ENCODE data around the gene PHGDH.
"Not testable (repeated sequence)": the region's sequence is repeated elsewhere in the genome, so short reads cannot be mapped to it uniquely, and the experiment has no call there.

Gene PHGDH

DNA sequence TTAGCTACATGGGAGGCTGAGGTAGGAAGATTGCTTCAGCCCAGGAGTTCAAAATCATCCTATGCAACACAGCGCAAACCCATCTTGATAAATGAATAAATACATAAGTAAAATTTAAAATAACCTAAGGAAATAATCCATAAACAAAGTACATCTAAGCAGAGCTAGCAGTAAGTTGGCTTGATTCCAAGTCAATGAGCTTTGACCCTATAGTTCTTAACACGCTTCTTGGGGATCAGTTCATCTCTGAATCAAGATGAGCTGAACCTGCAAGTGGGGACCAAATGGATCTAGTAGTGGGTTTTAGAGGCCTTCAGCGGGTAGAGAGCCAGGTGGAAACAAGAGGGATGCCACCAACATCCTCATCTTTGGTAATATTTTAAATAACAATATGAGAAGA, 31.5 kb upstream of the PHGDH start:
- peaks cover 6% of the 10 kb centered on the region for H3K4me1 ChIP-seq (ENCODE audit: control insufficient read depth, insufficient read depth, low read length)
- no peak overlapping the region for H3K4me2 ChIP-seq (ENCODE audit: low read length)
- no peaks in the 10 kb centered on the region for H3K36me3 ChIP-seq (ENCODE audit: insufficient read depth, low read length)
- no peak overlapping the region for H3K9ac ChIP-seq (ENCODE audit: low read depth, low read length)
- H3K27me3 ChIP-seq (ENCODE audit: control insufficient read depth, insufficient read depth, low read length): peaks cover 35% of the 10 kb centered on the region
- no peaks in the 10 kb centered on the region for H3K9me3 ChIP-seq (replicated peaks; ENCODE audit: low read length)
- no peak overlapping the region for H3K4me3 ChIP-seq (ENCODE audit: low read length)

GRCh38 chr1:119680723-119681122, 31.0 kb upstream of the PHGDH start:
- Histone ChIP-seq H3K27me3 (ENCODE audit: control insufficient read depth, insufficient read depth, low read length) (peaks cover 41% of the 10 kb centered on the region), H3K4me3 (ENCODE audit: low read length) (no peak overlapping the region), H3K36me3 (ENCODE audit: insufficient read depth, low read length) (no peaks in the 10 kb centered on the region), H3K4me1 (ENCODE audit: control insufficient read depth, insufficient read depth, low read length) (peaks cover 3% of the 10 kb centered on the region), H3K4me2 (ENCODE audit: low read length) (no peak overlapping the region), H3K9me3 (replicated peaks; ENCODE audit: low read length) (no peaks in the 10 kb centered on the region), H3K9ac (ENCODE audit: low read depth, low read length) (no peak overlapping the region)

- H3K4me1 ChIP-seq (ENCODE audit: control insufficient read depth, insufficient read depth, low read length): no peaks in the 10 kb centered on the region
- H3K9ac ChIP-seq (ENCODE audit: low read depth, low read length): no peak overlapping the region
- H3K4me3 ChIP-seq (ENCODE audit: low read length): no peak overlapping the region
- no peak overlapping the region for H3K4me2 ChIP-seq (ENCODE audit: low read length)
- H3K9me3 ChIP-seq (replicated peaks; ENCODE audit: low read length): no peaks in the 10 kb centered on the region
- no peaks in the 10 kb centered on the region for H3K36me3 ChIP-seq (ENCODE audit: insufficient read depth, low read length)
- H3K27me3 ChIP-seq (ENCODE audit: control insufficient read depth, insufficient read depth, low read length): peaks cover 49% of the 10 kb centered on the region
These were observed 30.2 kb upstream of the PHGDH start for GRCh38 chr1:119681560-119681959.

GRCh38 chr1:119682141-119682540, 29.6 kb upstream of the PHGDH start:
- Histone ChIP-seq H3K27me3 (ENCODE audit: control insufficient read depth, insufficient read depth, low read length) (peaks cover 54% of the 10 kb centered on the region), H3K4me1 (ENCODE audit: control insufficient read depth, insufficient read depth, low read length) (no peaks in the 10 kb centered on the region), H3K4me3 (ENCODE audit: low read length) (no peak overlapping the region), H3K4me2 (ENCODE audit: low read length) (no peak overlapping the region), H3K36me3 (ENCODE audit: insufficient read depth, low read length) (no peaks in the 10 kb centered on the region), H3K9me3 (replicated peaks; ENCODE audit: low read length) (no peaks in the 10 kb centered on the region), H3K9ac (ENCODE audit: low read depth, low read length) (no peak overlapping the region)

- Histone ChIP-seq H3K9me3 (replicated peaks; ENCODE audit: low read length) (no peaks in the 10 kb centered on the region), H3K4me3 (ENCODE audit: low read length) (no peak overlapping the region), H3K4me2 (ENCODE audit: low read length) (no peak overlapping the region), H3K27me3 (ENCODE audit: control insufficient read depth, insufficient read depth, low read length) (peaks cover 60% of the 10 kb centered on the region), H3K9ac (ENCODE audit: low read depth, low read length) (no peak overlapping the region), H3K36me3 (ENCODE audit: insufficient read depth, low read length) (no peaks in the 10 kb centered on the region), H3K4me1 (ENCODE audit: control insufficient read depth, insufficient read depth, low read length) (no peaks in the 10 kb centered on the region)
These were observed 27.8 kb upstream of the PHGDH start for GRCh38 chr1:119683893-119684292.

DNA sequence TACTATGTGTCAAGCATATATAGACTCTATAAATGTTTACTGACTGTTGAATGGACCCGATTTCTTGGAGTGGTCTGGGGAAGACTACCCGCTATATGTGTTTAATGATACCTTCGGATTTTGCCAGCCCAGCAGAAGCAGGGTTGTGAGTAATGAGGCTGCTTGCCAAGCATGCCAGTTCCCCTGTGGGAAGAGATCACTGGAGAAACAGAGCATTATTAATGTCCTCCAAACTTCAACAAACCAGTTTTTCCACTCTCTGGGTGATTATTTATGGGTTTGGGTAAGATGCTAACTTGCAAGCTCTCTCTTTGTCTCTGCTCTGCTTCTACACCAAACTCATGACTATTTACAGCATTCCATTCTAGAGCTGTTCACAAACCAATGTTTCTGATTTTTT, 25.1 kb upstream of the PHGDH start:
- Histone ChIP-seq H3K4me2 (ENCODE audit: low read length) (no peak overlapping the region), H3K9ac (ENCODE audit: low read depth, low read length) (no peak overlapping the region), H3K4me1 (ENCODE audit: control insufficient read depth, insufficient read depth, low read length) (no peaks in the 10 kb centered on the region)

DNA sequence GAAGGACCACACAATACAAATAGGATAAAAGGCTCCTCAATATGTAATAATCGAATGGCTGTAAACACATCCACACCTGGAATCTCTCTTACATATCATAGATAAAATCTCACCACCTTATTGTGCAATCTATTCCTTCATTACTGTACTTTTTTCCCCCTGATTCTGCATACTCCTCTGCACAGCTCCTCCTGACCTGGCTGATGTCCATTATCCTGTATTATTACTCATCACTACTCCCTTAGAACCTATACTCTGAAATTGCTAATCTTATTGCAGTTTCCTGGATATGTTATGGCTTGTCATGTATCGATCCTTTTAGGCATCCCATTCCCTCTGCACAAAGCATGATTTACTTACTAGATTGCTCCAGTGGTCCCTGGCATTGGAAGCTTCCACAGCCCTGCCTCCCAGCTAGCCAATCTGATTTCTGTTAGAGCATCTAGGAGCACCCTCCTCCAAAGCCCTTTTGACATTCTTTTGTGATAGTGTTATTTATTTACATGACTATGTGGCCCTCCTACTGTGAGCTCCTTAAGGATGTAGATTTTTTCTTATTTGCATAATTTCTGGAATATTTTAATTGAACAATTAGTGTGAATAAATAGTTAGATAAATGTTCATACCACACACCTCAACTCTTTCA, 24.2 kb upstream of the PHGDH start:
- H3K4me2 ChIP-seq (ENCODE audit: low read length): no peak overlapping the region
- H3K4me1 ChIP-seq (ENCODE audit: control insufficient read depth, insufficient read depth, low read length): no peaks in the 10 kb centered on the region
- H3K27me3 ChIP-seq (ENCODE audit: control insufficient read depth, insufficient read depth, low read length): peaks cover 56% of the 10 kb centered on the region
- no peaks in the 10 kb centered on the region for H3K9me3 ChIP-seq (replicated peaks; ENCODE audit: low read length)
- no peaks in the 10 kb centered on the region for H3K36me3 ChIP-seq (ENCODE audit: insufficient read depth, low read length)
- H3K4me3 ChIP-seq (ENCODE audit: low read length): no peak overlapping the region
- no peak overlapping the region for H3K9ac ChIP-seq (ENCODE audit: low read depth, low read length)

More for the DNA sequence above, 25.1 kb upstream of the PHGDH start:
- no peaks in the 10 kb centered on the region for H3K9me3 ChIP-seq (replicated peaks; ENCODE audit: low read length)
- H3K4me3 ChIP-seq (ENCODE audit: low read length): no peak overlapping the region
- H3K36me3 ChIP-seq (ENCODE audit: insufficient read depth, low read length): no peaks in the 10 kb centered on the region
- H3K27me3 ChIP-seq (ENCODE audit: control insufficient read depth, insufficient read depth, low read length): peaks cover 59% of the 10 kb centered on the region

DNA sequence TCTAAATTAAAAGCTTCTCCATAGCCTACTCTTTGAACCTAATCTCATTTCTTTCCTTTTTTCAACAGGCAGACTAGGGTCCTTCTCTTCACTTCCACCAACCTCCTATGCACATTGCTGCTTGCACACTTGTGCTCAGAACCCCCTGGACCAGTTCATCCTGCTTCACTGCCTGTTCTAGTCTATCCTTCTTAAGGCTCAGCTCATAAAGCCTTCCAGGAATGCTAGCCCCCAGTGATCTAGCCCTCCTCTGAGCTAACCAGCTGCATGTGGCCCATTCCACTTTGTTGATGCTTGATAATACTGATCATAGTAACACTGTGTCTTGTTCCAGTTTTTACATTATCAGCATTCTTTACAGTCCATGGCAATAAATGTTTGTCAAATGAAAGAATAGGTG, 22.9 kb upstream of the PHGDH start:
- peaks cover 50% of the 10 kb centered on the region for H3K27me3 ChIP-seq (ENCODE audit: control insufficient read depth, insufficient read depth, low read length)
- no peak overlapping the region for H3K9ac ChIP-seq (ENCODE audit: low read depth, low read length)
- no peaks in the 10 kb centered on the region for H3K36me3 ChIP-seq (ENCODE audit: insufficient read depth, low read length)
- H3K4me3 ChIP-seq (ENCODE audit: low read length): no peak overlapping the region
- no peaks in the 10 kb centered on the region for H3K4me1 ChIP-seq (ENCODE audit: control insufficient read depth, insufficient read depth, low read length)
- no peaks in the 10 kb centered on the region for H3K9me3 ChIP-seq (replicated peaks; ENCODE audit: low read length)
- no peak overlapping the region for H3K4me2 ChIP-seq (ENCODE audit: low read length)

DNA sequence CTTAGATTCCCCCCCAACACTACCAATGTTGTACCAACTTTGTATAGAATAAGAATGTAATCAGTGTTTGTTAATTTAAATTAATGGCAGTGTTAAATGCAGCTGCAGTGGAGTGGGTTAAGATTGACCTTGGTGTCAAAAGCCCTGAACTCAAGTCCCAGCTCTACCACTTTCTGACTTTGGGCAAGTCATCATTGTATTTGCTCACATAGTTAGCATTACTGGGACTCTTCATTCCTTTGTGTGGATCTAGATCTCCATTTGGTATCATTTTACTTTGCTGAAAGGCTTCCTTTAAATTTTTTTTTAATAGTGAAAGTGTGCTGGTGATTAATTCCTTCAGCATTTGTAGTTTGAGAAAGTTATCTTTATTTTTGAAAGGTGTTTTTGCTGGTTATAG, 22.2 kb upstream of the PHGDH start:
- Histone ChIP-seq H3K9ac (ENCODE audit: low read depth, low read length) (no peak overlapping the region), H3K9me3 (replicated peaks; ENCODE audit: low read length) (no peaks in the 10 kb centered on the region), H3K4me2 (ENCODE audit: low read length) (no peak overlapping the region), H3K4me1 (ENCODE audit: control insufficient read depth, insufficient read depth, low read length) (no peaks in the 10 kb centered on the region), H3K36me3 (ENCODE audit: insufficient read depth, low read length) (no peaks in the 10 kb centered on the region), H3K27me3 (ENCODE audit: control insufficient read depth, insufficient read depth, low read length) (peaks cover 43% of the 10 kb centered on the region), H3K4me3 (ENCODE audit: low read length) (no peak overlapping the region)

DNA sequence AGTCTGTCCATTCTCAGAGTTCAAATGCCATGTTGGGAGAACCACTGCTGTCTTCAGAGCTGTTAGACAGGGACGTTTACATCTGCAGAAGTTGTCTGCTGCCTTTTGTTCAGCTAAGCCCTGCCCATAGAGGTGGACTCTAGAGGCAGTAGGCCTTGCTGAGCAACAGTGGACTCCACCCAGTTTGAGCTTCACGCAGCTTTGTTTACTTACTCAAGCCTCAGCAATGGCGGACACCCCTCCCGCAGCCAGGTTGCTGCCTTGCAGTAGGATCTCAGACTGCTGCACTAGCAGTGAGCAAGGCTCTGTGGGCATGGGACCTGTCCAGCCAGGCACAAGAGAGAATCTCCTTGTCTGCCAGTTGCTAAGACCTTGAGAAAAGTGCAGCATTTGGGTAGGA, 14.9 kb upstream of the PHGDH start:
- H3K9me3 ChIP-seq (replicated peaks; ENCODE audit: low read length); H3K4me1 ChIP-seq (ENCODE audit: control insufficient read depth, insufficient read depth, low read length); H3K4me3 ChIP-seq (ENCODE audit: low read length); H3K36me3 ChIP-seq (ENCODE audit: insufficient read depth, low read length); H3K4me2 ChIP-seq (ENCODE audit: low read length); H3K9ac ChIP-seq (ENCODE audit: low read depth, low read length): not testable (repeated sequence)
- H3K27me3 ChIP-seq (ENCODE audit: control insufficient read depth, insufficient read depth, low read length): peaks cover 29% of the 10 kb centered on the region

GRCh38 chr1:119697598-119697997, 14.1 kb upstream of the PHGDH start:
- Histone ChIP-seq H3K9ac (ENCODE audit: low read depth, low read length) (no peak overlapping the region), H3K36me3 (ENCODE audit: insufficient read depth, low read length) (no peaks in the 10 kb centered on the region), H3K4me2 (ENCODE audit: low read length) (no peak overlapping the region), H3K27me3 (ENCODE audit: control insufficient read depth, insufficient read depth, low read length) (peaks cover 29% of the 10 kb centered on the region), H3K9me3 (replicated peaks; ENCODE audit: low read length) (no peaks in the 10 kb centered on the region), H3K4me1 (ENCODE audit: control insufficient read depth, insufficient read depth, low read length) (peaks cover 6% of the 10 kb centered on the region), H3K4me3 (ENCODE audit: low read length) (no peak overlapping the region)

DNA sequence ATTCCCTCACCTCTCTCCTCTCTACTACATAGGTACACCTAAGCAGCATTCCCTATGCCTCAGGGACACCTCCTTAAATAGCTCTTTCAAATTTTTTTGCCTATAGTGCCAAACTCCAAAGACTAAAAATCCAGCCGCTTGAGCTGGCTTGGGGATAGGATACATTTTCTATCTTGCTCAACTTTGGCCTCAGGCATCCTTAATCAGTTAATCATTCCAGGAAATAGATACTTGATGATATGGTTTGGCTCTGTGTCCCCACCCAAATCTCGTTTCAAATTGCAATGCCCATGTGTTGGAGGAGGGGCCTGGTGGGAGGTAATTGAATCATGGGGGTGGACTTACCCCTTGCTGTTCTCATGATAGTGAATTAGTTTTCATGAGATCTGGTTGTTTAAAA, 11.4 kb upstream of the PHGDH start:
- Histone ChIP-seq H3K36me3 (ENCODE audit: insufficient read depth, low read length) (no peaks in the 10 kb centered on the region), H3K27me3 (ENCODE audit: control insufficient read depth, insufficient read depth, low read length) (peaks cover 32% of the 10 kb centered on the region), H3K4me3 (ENCODE audit: low read length) (no peak overlapping the region), H3K4me1 (ENCODE audit: control insufficient read depth, insufficient read depth, low read length) (peaks cover 9% of the 10 kb centered on the region), H3K9ac (ENCODE audit: low read depth, low read length) (no peak overlapping the region), H3K4me2 (ENCODE audit: low read length) (no peak overlapping the region), H3K9me3 (replicated peaks; ENCODE audit: low read length) (no peaks in the 10 kb centered on the region)
